SK-N-MC (cell line): ENCODE results near the gene CPNE8.

Experiments
- EZH2 ChIP-seq: fragments of 200-600 bp; sonication (generic); IDR thresholded peaks from one replicate; pipeline ENCODE4 v1.6.1; 2017; ENCODE audit warnings: antibody characterized with exemption
- FOXP2 ChIP-seq: optimal IDR thresholded peaks from 2 replicates; pipeline ENCODE3; 2011; ENCODE audit warnings: mild to moderate bottlenecking, moderate library complexity; ENCODE audit not compliant: insufficient read depth; ENCODE audit errors: extremely low read length, control extremely low read depth
- POLR2AphosphoS5 ChIP-seq: IDR thresholded peaks from 2 replicates; pipeline ENCODE4 v1.6.1; 2012; ENCODE audit warnings: mild to moderate bottlenecking, low read depth, low read length, borderline replicate concordance

- TF ChIP-seq POLR2AphosphoS5, result no peak
- no peak for TF ChIP-seq EZH2
- TF ChIP-seq FOXP2, result no peak
These were observed 196.9 kb downstream of the CPNE8 start for GRCh38 chr12:38708466-38708865.
